Naive B cell (primary cell): ENCODE measurements around the gene CUEDC1. TPM values are rescaled to one million over a fixed set of nuclear protein-coding genes. Genes with fewer than 3 reads are reported as not detected.
A peak's percentile ranks its signal among the peaks of the same experiment; 100 is the strongest.
"Not testable (repeated sequence)": the region's sequence is repeated elsewhere in the genome, so short reads cannot be mapped to it uniquely, and the experiment has no call there.

ENCODE experiments used
- ATAC-seq, 2 donors: fragments of 150-1000 bp; cut with Tn5 transposase; 2 replicates each; pipeline ENCODE4 v1.10.0; 2021; ENCODE audit warnings: low read depth in 2 of 2, mild to moderate bottlenecking in 2 of 2, moderate library complexity in 2 of 2
- DNase-seq: peaks from one replicate; pipeline ENCODE4 v3.0.0; 2022
- H3K27ac Mint-ChIP-seq, 6 donors: one replicate each; pipeline ENCODE4 v1.8.0; 2020 to 2022; ENCODE audit warnings: mild to moderate bottlenecking in 6 of 6, mixed read lengths in 6 of 6, moderate library complexity in 5 of 6, inconsistent platforms in 2 of 6
- H3K27me3 Mint-ChIP-seq, 3 donors: one replicate each; pipeline ENCODE4 v1.8.0; 2021 to 2022; ENCODE audit warnings: mixed read lengths in 3 of 3, mild to moderate bottlenecking in 1 of 3
- H3K36me3 Mint-ChIP-seq, 2 donors: one replicate each; pipeline ENCODE4 v1.8.0; 2020 to 2022; ENCODE audit warnings: mixed read lengths in 2 of 2, inconsistent platforms in 1 of 2, mild to moderate bottlenecking in 1 of 2
- H3K4me1 Mint-ChIP-seq, 3 donors: one replicate each; pipeline ENCODE4 v1.8.0; 2020 to 2022; ENCODE audit warnings: mixed read lengths in 3 of 3, inconsistent platforms in 1 of 3, mild to moderate bottlenecking in 1 of 3, moderate library complexity in 1 of 3
- H3K4me3 Mint-ChIP-seq, 8 donors: one replicate each; pipeline ENCODE4 v1.8.0; 2020 to 2022; ENCODE audit warnings: mild to moderate bottlenecking in 8 of 8, mixed read lengths in 8 of 8, moderate library complexity in 8 of 8, inconsistent platforms in 2 of 8
- H3K9me3 Mint-ChIP-seq, 7 donors: one replicate each; pipeline ENCODE4 v1.8.0; 2020 to 2022; ENCODE audit warnings: mixed read lengths in 7 of 7, mild to moderate bottlenecking in 5 of 7, inconsistent platforms in 2 of 7, moderate library complexity in 1 of 7
- polyA plus RNA-seq, 6 donors: library from polyadenylated mRNA; unstranded; fragments of 300-500 nt; fragmentation: Illumina TruSeq; gene quantifications; one replicate each; pipeline ENCODE4 v1.2.3, GENCODE V29; 2021; ENCODE audit warnings: low read depth in 6 of 6

CUEDC1 gene
- polyA plus RNA-seq, 6 donors from 2014 or later: not detected

DNA sequence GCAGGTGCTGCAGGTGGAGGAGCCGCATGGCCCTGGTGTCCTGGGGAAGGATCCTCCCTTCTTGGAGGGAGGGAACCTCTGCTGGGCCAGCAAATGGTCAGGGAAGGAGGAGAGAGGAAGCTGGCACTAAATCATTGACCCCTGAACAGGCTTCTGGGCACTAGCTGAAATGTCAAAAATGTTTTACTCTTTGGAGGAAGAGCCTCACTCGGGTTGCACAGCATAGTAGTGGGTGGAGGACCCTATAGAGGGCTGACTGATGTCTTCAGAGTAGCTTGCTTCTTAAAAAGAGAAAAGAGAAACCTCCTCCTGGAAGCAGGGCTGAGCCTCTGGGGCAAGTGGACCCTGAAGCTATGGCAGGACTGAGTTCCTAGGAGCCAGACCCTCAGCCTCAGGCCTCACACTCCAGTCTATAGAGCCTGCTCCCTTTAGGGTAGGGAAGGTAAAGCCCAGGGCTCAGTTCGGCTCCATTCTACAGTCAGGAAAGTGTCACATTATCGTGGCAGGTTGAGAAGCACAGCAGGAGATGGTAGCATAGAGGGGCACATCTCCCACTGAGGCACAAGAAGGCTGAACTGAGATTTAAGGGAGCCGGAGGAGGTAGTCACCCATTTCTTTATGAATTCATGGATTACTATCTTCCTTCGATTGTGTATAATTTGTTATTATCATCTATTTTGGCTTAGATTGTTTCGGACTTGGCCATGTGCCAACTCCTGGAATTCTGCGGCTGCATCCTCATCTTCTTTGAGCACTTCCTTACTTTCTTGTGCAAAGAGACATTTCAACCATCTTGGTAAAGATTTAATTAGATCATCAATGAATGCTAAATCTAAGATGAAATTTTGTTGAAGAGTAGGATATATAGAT, 7.3 kb upstream of the CUEDC1 start:
- peaks cover 60 to 80% (median 75%) of the 10 kb centered on the region in 3 donors for H3K27me3 Mint-ChIP-seq
- H3K9me3 Mint-ChIP-seq: no peaks in the 10 kb centered on the region
- peak overlapping the region in 1 of 6 donors; percentile 38 for H3K27ac Mint-ChIP-seq
- no peak for DNase-seq
- ATAC-seq: no peak
- H3K36me3 Mint-ChIP-seq: no peaks in the 10 kb centered on the region
- no peak overlapping the region for H3K4me3 Mint-ChIP-seq
- peaks cover under 1 to 7% (median 6%) of the 10 kb centered on the region in 3 donors for H3K4me1 Mint-ChIP-seq

- H3K36me3 Mint-ChIP-seq: no peaks in the 10 kb centered on the region
- ATAC-seq (no peak), DNase-seq (no peak)
- no peaks in the 10 kb centered on the region for H3K9me3 Mint-ChIP-seq
- peaks cover 14 to 25% (median 21%) of the 10 kb centered on the region in 3 donors for H3K4me1 Mint-ChIP-seq
- H3K4me3 Mint-ChIP-seq: no peak overlapping the region
- H3K27me3 Mint-ChIP-seq: peaks cover 65 to 83% (median 77%) of the 10 kb centered on the region in 3 donors
- H3K27ac Mint-ChIP-seq: no peak overlapping the region
Measured at GRCh38 chr17:57959929-57960328, 4.7 kb upstream of the CUEDC1 start.

GRCh38 chr17:57958391-57958790, 3.2 kb upstream of the CUEDC1 start:
- not testable (repeated sequence) for H3K36me3 Mint-ChIP-seq, DNase-seq, H3K9me3 Mint-ChIP-seq, H3K27ac Mint-ChIP-seq, H3K4me3 Mint-ChIP-seq, ATAC-seq
- Mint-ChIP-seq H3K27me3 (peaks cover 70 to 79% (median 75%) of the 10 kb centered on the region in 3 donors), H3K4me1 (peaks cover 23 to 31% (median 25%) of the 10 kb centered on the region in 3 donors)

DNA sequence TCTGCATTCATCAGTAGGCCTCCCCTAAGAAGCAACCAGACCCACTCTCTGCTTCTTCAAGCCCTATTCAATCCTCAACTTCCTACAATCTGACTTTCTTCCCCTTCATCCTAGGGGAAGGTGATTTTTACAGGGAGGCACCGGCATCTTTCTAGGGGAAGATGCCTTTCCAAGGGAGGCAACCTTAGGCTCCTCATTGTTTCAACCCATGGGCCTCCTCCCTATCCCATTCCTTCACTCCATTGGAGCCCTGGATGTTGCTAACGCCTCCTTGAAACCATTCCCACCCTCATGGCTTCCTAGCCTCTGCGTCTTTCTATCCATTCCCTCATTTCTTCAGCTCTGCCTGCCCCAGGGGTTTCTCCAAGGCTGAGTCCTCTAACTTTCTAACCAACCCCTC, 2.7 kb upstream of the CUEDC1 start:
- ATAC-seq (no peak), DNase-seq (no peak)
- H3K27me3 Mint-ChIP-seq: peaks cover 73 to 79% (median 78%) of the 10 kb centered on the region in 3 donors
- H3K36me3 Mint-ChIP-seq: no peaks in the 10 kb centered on the region
- peak overlapping the region in 2 of 8 donors; percentile 34 to 72 for H3K4me3 Mint-ChIP-seq
- peaks cover 23 to 31% (median 25%) of the 10 kb centered on the region in 3 donors for H3K4me1 Mint-ChIP-seq
- no peak overlapping the region for H3K27ac Mint-ChIP-seq
- H3K9me3 Mint-ChIP-seq: no peaks in the 10 kb centered on the region

DNA sequence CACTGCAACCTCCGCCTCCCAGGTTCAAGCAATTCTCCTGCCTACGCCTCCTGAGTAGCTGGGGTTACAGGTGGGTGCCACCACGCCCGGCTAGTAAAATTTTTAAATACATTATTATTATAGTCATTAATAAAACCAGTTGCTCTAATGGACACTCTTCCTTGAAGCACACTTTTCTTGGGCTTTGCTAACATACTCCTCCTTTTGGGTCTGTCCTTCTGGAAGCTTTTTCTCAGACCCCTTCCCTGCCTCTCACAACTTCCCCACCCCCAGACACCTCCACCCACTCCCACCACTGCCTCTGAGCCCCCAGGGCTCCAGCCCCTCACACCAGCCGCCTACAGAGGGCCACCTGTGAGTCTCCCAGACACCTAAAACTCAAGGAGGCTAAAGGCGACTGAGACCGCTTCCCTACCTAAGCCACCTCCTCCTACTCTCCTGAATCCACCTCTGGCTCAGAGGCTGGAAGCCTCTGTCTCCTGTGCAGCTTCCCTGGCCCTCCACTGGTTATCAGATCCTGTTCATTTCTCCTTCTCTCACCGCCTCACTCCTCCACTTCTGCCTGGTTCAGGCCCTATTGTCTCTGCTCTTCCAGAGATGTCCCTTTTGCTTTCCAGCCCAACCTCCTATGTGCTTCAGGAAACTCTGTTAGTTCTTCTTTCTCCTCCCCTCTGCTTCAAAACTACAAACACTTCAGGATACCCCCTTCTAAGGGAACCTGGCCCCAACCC, 2.1 kb upstream of the CUEDC1 start:
- Mint-ChIP-seq H3K27ac (no peak overlapping the region), H3K4me1 (peaks cover 23 to 31% (median 25%) of the 10 kb centered on the region in 3 donors), H3K9me3 (no peaks in the 10 kb centered on the region), H3K4me3 (peak overlapping the region in 4 of 8 donors; percentile 5 to 84 (median 53)), H3K36me3 (no peaks in the 10 kb centered on the region), H3K27me3 (peaks cover 73 to 78% (median 77%) of the 10 kb centered on the region in 3 donors)
- DNase-seq (no peak), ATAC-seq (no peak)

DNA sequence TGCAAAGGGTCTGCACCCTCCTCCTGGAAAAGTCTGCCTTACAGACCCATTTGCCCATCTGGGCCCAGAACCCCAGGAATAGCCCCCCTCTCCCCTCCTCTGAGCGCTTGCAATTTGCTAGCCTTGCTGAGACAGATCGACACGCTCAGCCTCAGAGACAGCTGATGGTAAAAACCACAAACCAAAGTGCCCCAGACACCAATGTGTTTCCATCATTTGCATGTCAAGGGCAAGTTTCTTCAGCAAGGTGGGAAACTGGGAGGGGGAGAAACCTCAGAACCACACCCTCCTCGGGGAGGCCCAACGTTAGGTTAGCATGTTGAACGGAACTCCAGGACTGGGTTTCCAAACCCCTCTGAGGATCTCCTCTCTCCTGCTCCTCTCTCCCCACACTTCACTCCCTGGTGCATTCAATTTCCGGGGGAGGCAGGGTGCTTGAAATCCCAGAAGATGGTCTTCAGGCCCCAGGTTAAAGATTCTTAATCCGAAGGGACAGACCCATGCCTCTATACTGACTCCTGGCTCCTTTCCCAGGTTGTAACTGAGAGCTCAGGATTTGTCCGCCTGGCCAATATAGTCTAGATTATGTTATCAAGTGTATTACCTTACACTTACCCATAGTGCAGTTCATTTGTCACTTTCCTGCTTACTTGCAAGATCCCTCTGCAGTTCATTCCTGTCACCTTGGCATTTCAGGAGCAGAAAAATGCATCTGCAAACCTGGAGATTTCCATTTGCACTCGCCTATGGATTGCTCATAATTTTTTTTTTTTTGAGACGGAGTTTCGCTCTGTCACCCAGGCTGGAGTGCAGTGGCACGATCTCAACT, 1.3 kb upstream of the CUEDC1 start:
- Mint-ChIP-seq H3K27me3 (peaks cover 69 to 74% (median 71%) of the 10 kb centered on the region in 3 donors), H3K4me1 (peaks cover 24 to 31% (median 25%) of the 10 kb centered on the region in 3 donors), H3K27ac (peak overlapping the region in 3 of 6 donors; percentile 28 to 82 (median 58)), H3K36me3 (no peaks in the 10 kb centered on the region), H3K9me3 (no peaks in the 10 kb centered on the region), H3K4me3 (peak overlapping the region; percentile 68 to 87 (median 82))
- ATAC-seq (peak; percentile 80 to 84), DNase-seq (peak; percentile 63)

GRCh38 chr17:57954397-57955182, 622 bp downstream of the CUEDC1 start:
- ATAC-seq: peak in 1 of 2 donors; percentile 6
- Mint-ChIP-seq H3K36me3 (no peaks in the 10 kb centered on the region), H3K27ac (peak overlapping the region in 1 of 6 donors; percentile 90), H3K27me3 (peaks cover 61 to 77% (median 67%) of the 10 kb centered on the region in 3 donors), H3K9me3 (no peaks in the 10 kb centered on the region), H3K4me1 (peaks cover 32 to 41% (median 40%) of the 10 kb centered on the region in 3 donors), H3K4me3 (peak overlapping the region; percentile 41 to 89 (median 66))
- DNase-seq: no peak

DNA sequence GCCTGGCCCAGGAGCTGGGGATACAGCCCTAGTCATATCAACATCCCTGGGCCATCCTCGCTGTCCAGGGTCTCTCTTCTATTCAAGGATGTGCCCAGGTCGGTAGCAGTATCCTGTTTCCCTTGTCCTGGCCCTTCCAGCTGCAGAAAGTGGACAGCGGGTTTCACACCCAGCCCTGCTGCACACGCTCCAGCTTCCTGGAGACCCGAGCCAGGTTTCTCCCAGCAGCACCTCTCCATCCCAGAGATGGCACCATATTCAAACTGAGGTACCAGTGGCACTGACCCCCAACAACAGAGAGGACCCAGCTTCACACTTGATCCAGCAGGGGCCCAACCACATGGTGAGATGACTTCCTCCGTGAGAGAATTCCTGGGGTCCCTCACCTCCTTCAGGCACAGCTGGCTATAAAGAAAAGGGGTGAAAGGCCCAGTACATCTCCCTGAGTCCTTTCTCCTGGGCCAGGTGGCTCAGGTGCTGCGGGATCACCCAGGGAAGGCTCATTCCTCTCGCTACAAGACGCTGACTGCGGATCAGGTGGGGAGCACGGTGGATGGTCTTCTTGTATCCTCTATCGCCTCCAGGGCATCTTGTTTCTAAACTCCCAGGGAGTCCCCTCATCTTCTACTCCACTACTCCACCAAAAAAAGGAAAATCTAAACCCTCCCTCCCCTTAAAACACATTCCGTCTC, 1.4 kb downstream of the CUEDC1 start:
- Mint-ChIP-seq H3K9me3 (no peaks in the 10 kb centered on the region), H3K4me1 (peaks cover 36 to 45% (median 43%) of the 10 kb centered on the region in 3 donors), H3K27ac (peak overlapping the region in 1 of 6 donors; percentile 90), H3K36me3 (no peaks in the 10 kb centered on the region), H3K27me3 (peaks cover 57 to 73% (median 64%) of the 10 kb centered on the region in 3 donors), H3K4me3 (peak overlapping the region; percentile 41 to 89 (median 66))
- ATAC-seq: no peak
- no peak for DNase-seq

DNA sequence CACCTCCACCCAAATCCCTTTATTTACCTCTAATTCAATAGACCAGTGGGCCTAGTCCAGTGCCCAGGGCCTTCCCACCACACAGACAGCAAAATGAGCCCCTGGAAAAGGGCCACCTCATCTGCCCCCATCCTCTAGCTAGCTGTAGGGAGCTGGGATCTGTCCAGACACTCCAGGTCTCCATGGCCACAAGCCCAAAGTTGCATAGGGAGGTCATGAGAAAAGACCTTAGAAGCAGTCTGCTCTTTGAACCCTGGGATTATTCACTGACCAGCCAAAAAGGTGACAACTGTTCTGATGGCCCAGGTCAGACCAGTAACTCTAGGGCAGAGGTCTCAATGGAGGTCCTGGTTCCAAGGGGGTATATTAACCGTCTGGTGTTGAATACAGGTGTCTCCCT, 2.0 kb downstream of the CUEDC1 start:
- Mint-ChIP-seq H3K27ac (peak overlapping the region in 1 of 6 donors; percentile 42), H3K4me3 (peak overlapping the region in 3 of 8 donors; percentile 35 to 89 (median 52)), H3K27me3 (peaks cover 60 to 75% (median 65%) of the 10 kb centered on the region in 3 donors), H3K9me3 (no peaks in the 10 kb centered on the region), H3K4me1 (peaks cover 41 to 51% (median 49%) of the 10 kb centered on the region in 3 donors), H3K36me3 (no peaks in the 10 kb centered on the region)
- ATAC-seq (no peak), DNase-seq (no peak)

DNA sequence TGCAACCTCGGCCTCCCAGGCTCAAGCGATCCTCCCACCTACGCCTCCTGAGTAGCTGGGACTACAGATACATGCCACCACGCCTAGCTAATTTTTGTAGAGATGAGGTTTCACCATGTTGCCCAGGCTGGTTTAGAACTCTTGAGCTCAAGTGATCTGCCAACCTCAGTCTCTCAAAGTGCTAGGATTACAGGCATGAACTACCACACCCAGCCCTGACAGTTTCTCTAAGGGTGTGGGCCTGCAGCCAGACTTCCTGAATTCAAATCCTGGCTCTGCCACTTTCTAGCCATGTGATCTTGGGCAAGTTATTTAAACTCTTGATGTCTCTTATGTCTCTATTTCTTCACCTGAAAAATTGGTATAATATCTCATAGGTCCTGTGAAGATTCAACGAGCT, 5.6 kb downstream of the CUEDC1 start:
- H3K27me3 Mint-ChIP-seq: peaks cover 46 to 54% (median 49%) of the 10 kb centered on the region in 3 donors
- no peak overlapping the region for H3K27ac Mint-ChIP-seq
- DNase-seq: no peak
- H3K36me3 Mint-ChIP-seq: no peaks in the 10 kb centered on the region
- ATAC-seq: no peak
- peak overlapping the region in 3 of 8 donors; percentile 5 to 35 (median 26) for H3K4me3 Mint-ChIP-seq
- H3K9me3 Mint-ChIP-seq: no peaks in the 10 kb centered on the region
- H3K4me1 Mint-ChIP-seq: peaks cover 27 to 58% (median 37%) of the 10 kb centered on the region in 3 donors

DNA sequence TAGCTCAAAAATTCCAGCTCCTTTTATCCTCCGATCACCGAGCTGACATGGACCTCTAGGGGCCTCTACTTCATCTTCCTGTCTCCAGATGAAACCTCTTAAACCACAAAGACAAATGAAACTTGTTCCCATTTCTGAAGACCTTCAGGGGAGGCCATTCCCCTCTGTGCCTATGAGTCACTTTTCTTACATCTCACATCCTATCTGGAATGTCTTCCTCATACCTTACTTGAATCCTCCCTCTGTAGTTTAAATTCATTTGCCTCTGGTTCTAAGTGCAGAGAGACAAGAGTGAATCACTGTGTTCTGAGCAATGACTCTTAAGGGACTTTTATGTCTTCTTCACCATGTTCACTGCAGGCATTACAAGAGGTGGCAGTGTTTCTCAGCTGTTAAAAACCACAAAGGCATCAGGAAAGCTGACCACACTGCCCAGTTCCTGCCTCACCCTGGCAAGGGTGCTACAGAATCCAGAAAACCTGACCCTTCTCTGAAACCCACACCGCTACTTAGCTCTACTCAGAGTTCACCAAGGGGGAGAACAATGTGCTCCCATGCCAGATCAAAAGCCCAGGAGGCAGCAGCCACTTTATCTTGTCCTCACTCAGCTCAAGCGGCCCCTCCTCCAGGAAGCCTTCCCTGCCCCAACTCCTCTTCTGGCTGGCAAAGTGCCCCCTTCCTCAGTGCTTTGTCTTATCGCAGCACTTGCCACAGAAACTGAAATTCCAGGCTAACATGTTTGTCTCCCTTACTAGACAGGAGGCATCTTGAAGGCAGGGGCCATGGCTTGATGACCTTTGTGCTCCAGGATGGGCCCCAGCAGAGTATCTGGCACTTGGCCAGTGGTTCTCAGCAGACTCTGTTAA, 6.4 kb downstream of the CUEDC1 start:
- H3K9me3 Mint-ChIP-seq: no peaks in the 10 kb centered on the region
- no peaks in the 10 kb centered on the region for H3K36me3 Mint-ChIP-seq
- ATAC-seq (no peak), DNase-seq (no peak)
- peak overlapping the region in 5 of 8 donors; percentile 20 to 50 (median 39) for H3K4me3 Mint-ChIP-seq
- peak overlapping the region in 1 of 6 donors; percentile 64 for H3K27ac Mint-ChIP-seq
- peaks cover 44 to 53% (median 45%) of the 10 kb centered on the region in 3 donors for H3K27me3 Mint-ChIP-seq
- peaks cover 23 to 52% (median 32%) of the 10 kb centered on the region in 3 donors for H3K4me1 Mint-ChIP-seq
